Liver (tissue), 9 donors: ENCODE data around the gene ALDH1A2. TPM values are rescaled to one million over a fixed set of nuclear protein-coding genes. Genes with fewer than 3 reads are reported as not detected.

Experiments
- DNase-seq: peaks from one replicate; pipeline ENCODE4 v3.0.0-alpha.2; 2017; ENCODE audit warnings: low spot score
- H3K27ac ChIP-seq, 2 donors: one replicate each; pipeline ENCODE4 v1.7.0; 2013; ENCODE audit warnings: inconsistent platforms in 2 of 2, low read length in 2 of 2, control low read depth in 1 of 2, low read depth in 1 of 2, mild to moderate bottlenecking in 1 of 2
- H3K27me3 ChIP-seq, 4 donors: one replicate each; pipeline versions ENCODE4 v1.6.1 to v1.7.0; 2013; ENCODE audit warnings: low read length in 3 of 4, inconsistent platforms in 1 of 4, mild to moderate bottlenecking in 1 of 4, moderate library complexity in 1 of 4; ENCODE audit not compliant: control insufficient read depth in 4 of 4, insufficient read depth in 4 of 4
- H3K36me3 ChIP-seq, 4 donors: one replicate each; pipeline versions ENCODE4 v1.6.1 to v1.7.0; 2013; ENCODE audit warnings: low read length in 3 of 4, mild to moderate bottlenecking in 3 of 4, low read depth in 1 of 4, moderate library complexity in 1 of 4; ENCODE audit not compliant: control insufficient read depth in 4 of 4, insufficient read depth in 3 of 4
- H3K4me1 ChIP-seq, 4 donors: one replicate each; pipeline versions ENCODE4 v1.6.1 to v1.7.0; 2013; ENCODE audit warnings: low read length in 3 of 4, mild to moderate bottlenecking in 3 of 4, moderate library complexity in 1 of 4; ENCODE audit not compliant: control insufficient read depth in 4 of 4, insufficient read depth in 4 of 4
- H3K4me3 ChIP-seq, 3 donors: one replicate each; pipeline versions ENCODE4 v1.6.1 to v1.7.0; 2013; ENCODE audit warnings: low read length in 3 of 3, control low read depth in 1 of 3, low read depth in 1 of 3, mild to moderate bottlenecking in 1 of 3
- H3K9ac ChIP-seq, 2 donors: one replicate each; pipeline ENCODE4 v1.7.0; 2013; ENCODE audit warnings: low read length in 2 of 2, mild to moderate bottlenecking in 2 of 2, moderate library complexity in 2 of 2, control low read depth in 1 of 2, low read depth in 1 of 2
- H3K9me3 ChIP-seq, 4 donors: one replicate each; pipeline versions ENCODE4 v1.6.1 to v1.7.0; 2013; ENCODE audit warnings: low read length in 3 of 4; ENCODE audit not compliant: control insufficient read depth in 4 of 4
- ATF3 ChIP-seq: IDR thresholded peaks from 2 replicates; pipeline ENCODE4 v1.6.1; 2016; ENCODE audit warnings: antibody characterized with exemption
- CTCF ChIP-seq: fragments of 150-350 bp; IDR thresholded peaks from 2 replicates; pipeline ENCODE4 v1.5.1; 2017; ENCODE audit warnings: improper control_type of control experiment, low read depth, low read length; ENCODE audit not compliant: missing input control
- FOXA1 ChIP-seq: IDR thresholded peaks from 2 replicates; pipeline ENCODE4 v1.6.1; 2016; ENCODE audit warnings: antibody characterized with exemption
- FOXA2 ChIP-seq: IDR thresholded peaks from 2 replicates; pipeline ENCODE4 v1.6.1; 2016; ENCODE audit warnings: antibody characterized with exemption
- HNF4A ChIP-seq, 2 donors: conservative IDR thresholded peaks; 2 replicates each; pipeline ENCODE4 v1.6.1; 2016; ENCODE audit warnings: antibody characterized with exemption in 2 of 2, mild to moderate bottlenecking in 2 of 2
- HNF4G ChIP-seq: IDR thresholded peaks from 2 replicates; pipeline ENCODE4 v1.6.1; 2016; ENCODE audit warnings: antibody characterized with exemption
- JUND ChIP-seq, 2 donors: IDR thresholded peaks; 2 replicates each; pipeline ENCODE4 v1.6.1; 2016; ENCODE audit warnings: antibody characterized with exemption in 2 of 2
- MAX ChIP-seq: IDR thresholded peaks from 2 replicates; pipeline ENCODE4 v1.6.1; 2016; ENCODE audit warnings: antibody characterized with exemption
- NR2F2 ChIP-seq: IDR thresholded peaks from 2 replicates; pipeline ENCODE4 v1.6.1; 2016; ENCODE audit warnings: antibody characterized with exemption
- REST ChIP-seq: IDR thresholded peaks from 2 replicates; pipeline ENCODE4 v1.6.1; 2016; ENCODE audit warnings: antibody characterized with exemption, mild to moderate bottlenecking
- TAF1 ChIP-seq: conservative IDR thresholded peaks from 2 replicates; pipeline ENCODE4 v1.6.1; 2016; ENCODE audit warnings: antibody characterized with exemption, mild to moderate bottlenecking
- YY1 ChIP-seq: IDR thresholded peaks from 2 replicates; pipeline ENCODE4 v1.6.1; 2016; ENCODE audit warnings: antibody characterized with exemption, mild to moderate bottlenecking
- ZBTB33 ChIP-seq: IDR thresholded peaks from 2 replicates; pipeline ENCODE4 v1.6.1; 2016; ENCODE audit warnings: antibody characterized with exemption
- WGBS: extraction: QIAGEN DNeasy Blood & Tissue Kit; methylation state at CpG from one replicate; pipeline ENCODE4 v1.1.7; 2013; 5-methylcytosine and 5-hydroxymethylcytosine counted together
- polyA plus RNA-seq, 2 donors: library from polyadenylated mRNA; stranded (reverse) in 1 of 2; unstranded in 1 of 2; fragments of 200-250 nt in 1 of 2; fragments of >200 nt in 1 of 2; fragmentation: Nextera tagmentation in 1 of 2; extraction: Ambion mirVana in 1 of 2; gene quantifications; one replicate each; pipeline versions ENCODE4 v1.2.1 to v1.2.3, GENCODE V29; 2013 to 2015
- total RNA-seq, 2 donors: library from RNA; depleted of rRNA; stranded (reverse); fragments of >200 nt; gene quantifications; one replicate each; pipeline ENCODE4 v1.2.3, GENCODE V29; 2014
- donor health status: healthy.
- donor health status: healthy.
- donor health status: healthy.
- donor health status: healthy.
- donor health status: healthy.

The ALDH1A2 gene
- total and polyA plus RNA-seq, 4 donors = 1.2 to 22.7 (median 14.0) TPM

- H3K27ac ChIP-seq = no peak overlapping the region
- H3K36me3 ChIP-seq = no peaks in the 10 kb centered on the region
- H3K4me1 ChIP-seq = no peaks in the 10 kb centered on the region
- no peaks in the 10 kb centered on the region for H3K9me3 ChIP-seq
- DNase-seq = no peak
- H3K27me3 ChIP-seq = no peaks in the 10 kb centered on the region
- no peak overlapping the region for H3K4me3 ChIP-seq
- TF ChIP-seq JUND (IDR thresholded peaks at IDR 0.05) (no peak), MAX (no peak), REST (no peak), CTCF (no peak), YY1 (no peak), ATF3 (no peak), NR2F2 (no peak), HNF4A (conservative IDR thresholded peaks at IDR 0.05) (no peak), ZBTB33 (no peak), FOXA2 (no peak), HNF4G (no peak)
- 67% methylated on average over 3 of the region's 3 CpGs for WGBS
- H3K9ac ChIP-seq = no peak overlapping the region
Measured at GRCh38 chr15:57947781-57948180, 117.7 kb downstream of the ALDH1A2 start.

- no peaks in the 10 kb centered on the region for H3K36me3 ChIP-seq
- H3K4me1 ChIP-seq = no peaks in the 10 kb centered on the region
- no peak for DNase-seq
- H3K27ac ChIP-seq = no peak overlapping the region
- H3K27me3 ChIP-seq = no peaks in the 10 kb centered on the region
- TF ChIP-seq MAX (no peak), TAF1 (no peak), FOXA1 (no peak), ZBTB33 (no peak), YY1 (no peak), REST (no peak), HNF4G (no peak), ATF3 (no peak)
- H3K4me3 ChIP-seq = no peak overlapping the region
- WGBS = 88% methylated on average over 4 of the region's 4 CpGs
- H3K9ac ChIP-seq = no peak overlapping the region
- no peaks in the 10 kb centered on the region for H3K9me3 ChIP-seq
Measured at GRCh38 chr15:57947282-57947681, 118.2 kb downstream of the ALDH1A2 start.
